Left lung (tissue), 10 donors: ENCODE measurements around the gene ADAMTS2. TPM values are rescaled to one million over a fixed set of nuclear protein-coding genes. Genes with fewer than 3 reads are reported as not detected.

Experiments
- ATAC-seq: fragments of 200-7000 bp; cut with Tn5 transposase; one replicate; pipeline ENCODE4 v1.9.1; 2020; ENCODE audit warnings: moderate library complexity
- DNase-seq, 4 donors: peaks; one replicate each; pipeline ENCODE4 v3.0.0-alpha.2; 2013 to 2020
- H3K27ac ChIP-seq, 2 donors: fragments of 200-600 bp; sonication (generic) in 1 of 2; one replicate each; pipeline versions ENCODE4 v1.5.0 to v1.8.0; 2020 to 2021
- H3K27me3 ChIP-seq, 2 donors: fragments of 200-600 bp; sonication (generic) in 1 of 2; one replicate each; pipeline versions ENCODE4 v1.5.0 to v1.8.0; 2020 to 2021
- H3K36me3 ChIP-seq, 2 donors: fragments of 200-600 bp; sonication (generic) in 1 of 2; one replicate each; pipeline versions ENCODE4 v1.5.0 to v1.8.0; 2020 to 2021
- H3K4me1 ChIP-seq, 2 donors: fragments of 200-600 bp; one replicate each; pipeline ENCODE4 v1.8.0; 2021
- H3K4me3 ChIP-seq, 2 donors: fragments of 200-600 bp; sonication (generic) in 1 of 2; one replicate each; pipeline versions ENCODE4 v1.5.0 to v1.8.0; 2020 to 2021; ENCODE audit warnings: mild to moderate bottlenecking in 1 of 2
- H3K9me3 ChIP-seq, 2 donors: fragments of 200-600 bp; sonication (generic) in 1 of 2; one replicate each; pipeline versions ENCODE4 v1.5.0 to v1.8.0; 2020 to 2021
- intact Hi-C, 2 donors: fragments of 100-400 bp; cut with DNase I; formaldehyde crosslinking; loops; one replicate each; pipeline versions ENCODE4 v1.11.2 to v1.14.2; 2022
- polyA plus RNA-seq, 6 donors: library from polyadenylated mRNA; unstranded; fragments of 120-200 nt; gene quantifications; one replicate each; pipeline ENCODE4 v1.2.1, GENCODE V29; 2013; ENCODE audit not compliant: insufficient read length in 6 of 6
- total RNA-seq, 2 donors: library from RNA; stranded (reverse); fragmentation: NEBNext Ultra II Directional; extraction: Animal tissue kit (Norgen Biotek cat#: 25700); gene quantifications; one replicate each; pipeline ENCODE4 v1.2.1, GENCODE V29; 2021
- TF ChIP-seq, protein P1 (sequence below), 2 donors: fragments of 200-600 bp; sonication (generic) in 1 of 2; IDR thresholded peaks; one replicate each; pipeline versions ENCODE4 v1.5.0 to v1.8.0; 2021; ENCODE audit warnings: antibody characterized with exemption in 2 of 2
- donor health status: DM: no; HTN: yes; CAD: no.
- donor health status: DM: no; HTN: no; CAD: no.

ADAMTS2 gene
- total and polyA plus RNA-seq, 8 donors, result 27.5 to 68.2 (median 36.0) TPM

- Histone ChIP-seq H3K9me3 (peaks cover 0 to 59% of the 10 kb centered on the region in 2 donors), H3K27me3 (peaks cover 0 to 14% of the 10 kb centered on the region in 2 donors), H3K36me3 (peaks cover 0 to 41% of the 10 kb centered on the region in 2 donors), H3K27ac (no peak overlapping the region), H3K4me1 (no peaks in the 10 kb centered on the region), H3K4me3 (no peak overlapping the region)
- intact Hi-C loops, result no loop called here
- DNase-seq (peak in 2 of 4 donors; percentile 21 to 57), ATAC-seq (no peak)
- TF ChIP-seq, protein P1, sequence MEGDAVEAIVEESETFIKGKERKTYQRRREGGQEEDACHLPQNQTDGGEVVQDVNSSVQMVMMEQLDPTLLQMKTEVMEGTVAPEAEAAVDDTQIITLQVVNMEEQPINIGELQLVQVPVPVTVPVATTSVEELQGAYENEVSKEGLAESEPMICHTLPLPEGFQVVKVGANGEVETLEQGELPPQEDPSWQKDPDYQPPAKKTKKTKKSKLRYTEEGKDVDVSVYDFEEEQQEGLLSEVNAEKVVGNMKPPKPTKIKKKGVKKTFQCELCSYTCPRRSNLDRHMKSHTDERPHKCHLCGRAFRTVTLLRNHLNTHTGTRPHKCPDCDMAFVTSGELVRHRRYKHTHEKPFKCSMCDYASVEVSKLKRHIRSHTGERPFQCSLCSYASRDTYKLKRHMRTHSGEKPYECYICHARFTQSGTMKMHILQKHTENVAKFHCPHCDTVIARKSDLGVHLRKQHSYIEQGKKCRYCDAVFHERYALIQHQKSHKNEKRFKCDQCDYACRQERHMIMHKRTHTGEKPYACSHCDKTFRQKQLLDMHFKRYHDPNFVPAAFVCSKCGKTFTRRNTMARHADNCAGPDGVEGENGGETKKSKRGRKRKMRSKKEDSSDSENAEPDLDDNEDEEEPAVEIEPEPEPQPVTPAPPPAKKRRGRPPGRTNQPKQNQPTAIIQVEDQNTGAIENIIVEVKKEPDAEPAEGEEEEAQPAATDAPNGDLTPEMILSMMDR (IDR thresholded peaks at IDR 0.05), result no peak
Measured at GRCh38 chr5:179124853-179125788, 220.1 kb downstream of the ADAMTS2 start.

DNA sequence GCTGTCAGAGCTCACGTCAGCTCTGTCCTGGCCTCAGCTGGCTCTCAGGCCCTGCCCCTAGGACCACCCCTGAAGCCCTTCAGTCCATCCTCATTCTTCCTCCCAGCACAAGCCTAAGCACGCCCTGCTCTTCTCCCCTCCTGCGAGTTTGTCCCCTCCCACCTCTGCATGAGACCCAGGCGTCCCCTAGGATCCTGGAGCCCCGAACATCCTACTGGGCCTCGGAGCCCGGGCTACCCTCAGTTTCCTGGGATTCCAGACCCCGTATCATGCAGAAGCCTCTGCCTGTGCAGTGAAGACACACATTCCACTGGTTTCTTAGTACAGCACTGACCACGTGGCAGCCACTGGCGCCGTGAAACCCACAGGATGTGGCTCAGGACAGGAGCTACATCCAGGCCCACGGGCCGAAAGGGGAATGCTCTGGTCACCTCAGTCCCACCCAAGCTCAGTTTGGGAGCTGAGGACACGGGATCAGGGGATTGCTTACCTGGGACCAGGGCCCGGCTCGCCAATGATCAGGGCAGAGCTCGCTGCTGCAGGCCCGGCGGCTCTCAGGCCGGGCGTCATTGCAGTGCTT lies 220.9 kb downstream of the ADAMTS2 start:
- H3K4me1 ChIP-seq, result no peaks in the 10 kb centered on the region
- no peak overlapping the region for H3K27ac ChIP-seq
- peaks cover 0 to 34% of the 10 kb centered on the region in 2 donors for H3K36me3 ChIP-seq
- peak in 2 of 4 donors; percentile 12 to 33 for DNase-seq
- H3K4me3 ChIP-seq, result no peak overlapping the region
- intact Hi-C loops, result no loop called here
- peaks cover 0 to 12% of the 10 kb centered on the region in 2 donors for H3K27me3 ChIP-seq
- ATAC-seq, result no peak
- TF ChIP-seq, protein P1 (IDR thresholded peaks at IDR 0.05), result no peak
- H3K9me3 ChIP-seq, result peaks cover 0 to 65% of the 10 kb centered on the region in 2 donors

DNA sequence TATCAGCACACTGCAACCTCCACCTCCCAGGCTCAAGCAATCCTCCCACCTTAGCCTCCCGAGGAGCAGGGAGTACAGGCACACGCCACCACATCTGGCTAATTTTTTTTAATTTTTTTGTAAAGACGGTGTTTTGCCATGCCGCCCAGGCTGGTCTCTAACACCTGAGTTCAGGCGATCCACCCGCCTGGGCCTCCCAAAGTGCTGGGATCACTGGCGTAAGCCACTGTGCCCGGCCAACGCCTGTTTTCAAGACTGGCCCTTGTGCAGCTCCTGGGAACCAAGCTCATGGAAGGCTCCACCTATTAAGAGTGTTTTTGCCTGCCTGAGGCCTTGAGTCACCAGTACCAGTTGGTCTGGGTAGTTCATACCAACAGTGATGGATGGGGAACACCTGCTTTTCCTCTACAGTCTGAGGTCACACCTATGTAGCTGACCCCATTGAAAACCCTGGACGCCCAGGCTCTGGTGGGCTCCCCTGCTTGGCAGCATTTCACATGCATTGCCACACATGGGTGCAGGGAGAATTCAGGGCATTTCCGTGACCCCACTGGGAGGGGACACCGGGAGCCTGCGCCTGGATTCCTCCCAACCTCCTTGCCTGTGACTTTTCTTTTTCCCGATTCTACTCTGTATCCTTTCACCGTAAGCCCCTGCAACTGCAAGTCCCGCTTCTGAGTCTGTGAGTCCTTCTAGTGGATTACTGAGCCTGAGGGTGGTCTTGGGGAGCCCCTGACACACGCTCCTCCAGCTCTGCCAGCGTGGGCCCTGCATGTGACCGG lies 221.6 kb downstream of the ADAMTS2 start:
- Histone ChIP-seq H3K4me1 (no peaks in the 10 kb centered on the region), H3K27me3 (peaks cover 0 to 12% of the 10 kb centered on the region in 2 donors), H3K4me3 (no peak overlapping the region), H3K9me3 (peaks cover 0 to 70% of the 10 kb centered on the region in 2 donors), H3K36me3 (peaks cover 0 to 28% of the 10 kb centered on the region in 2 donors), H3K27ac (no peak overlapping the region)
- ATAC-seq (no peak), DNase-seq (peak in 1 of 4 donors; percentile 62)
- intact Hi-C loops, result no loop called here
- TF ChIP-seq, protein P1 (IDR thresholded peaks at IDR 0.05), result no peak

DNA sequence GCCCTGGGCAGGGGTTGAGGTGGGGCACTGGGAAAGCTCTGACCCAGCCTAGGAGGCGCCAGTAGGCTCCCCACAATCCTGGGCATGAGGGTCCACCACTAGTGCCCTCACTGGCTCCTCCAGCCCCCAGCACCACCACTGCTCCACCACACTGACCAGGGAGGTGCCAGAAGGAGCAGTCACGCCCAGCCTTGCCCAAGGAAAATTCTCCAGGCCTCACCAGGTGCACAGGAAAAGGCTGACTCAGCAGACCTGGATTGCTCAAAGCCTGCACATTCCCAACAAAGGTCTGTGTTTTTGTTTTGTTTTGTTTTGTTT lies 222.2 kb downstream of the ADAMTS2 start:
- Histone ChIP-seq H3K4me3 (no peak overlapping the region), H3K9me3 (peaks cover 0 to 71% of the 10 kb centered on the region in 2 donors), H3K4me1 (no peaks in the 10 kb centered on the region), H3K27ac (no peak overlapping the region), H3K36me3 (peaks cover 0 to 28% of the 10 kb centered on the region in 2 donors), H3K27me3 (peaks cover 0 to 12% of the 10 kb centered on the region in 2 donors)
- no peak for DNase-seq
- ATAC-seq, result no peak
- intact Hi-C loops, result no loop called here
- TF ChIP-seq, protein P1 (IDR thresholded peaks at IDR 0.05), result no peak
